Stomach (tissue), 4 donors: Measurements from ENCODE around the gene RDH14.

Experiments used
- POLR2A ChIP-seq, 4 donors: fragments of 450-650 bp; IDR thresholded peaks; one replicate each; pipeline ENCODE4 v1.6.1; 2016; ENCODE audit warnings: antibody characterized with exemption in 4 of 4, control low read depth in 2 of 4, mild to moderate bottlenecking in 1 of 4, moderate library complexity in 1 of 4
- POLR2AphosphoS5 ChIP-seq, 3 donors: sonication (generic); formaldehyde crosslinking; IDR thresholded peaks; one replicate each; pipeline ENCODE4 v1.6.1; 2016; ENCODE audit warnings: antibody characterized with exemption in 3 of 3

GRCh38 chr2:18596993-18597392 is 36.5 kb upstream of the RDH14 start:
- TF ChIP-seq POLR2A (IDR thresholded peaks at IDR 0.05) (no peak), POLR2AphosphoS5 (IDR thresholded peaks at IDR 0.05) (no peak)
